OCI-LY3 (cell line): ENCODE results near the gene SARDH.

Source experiments
- EZH2phosphoT487 ChIP-seq: fragments of 200-600 bp; shearing (Covaris generic); IDR thresholded peaks from 2 replicates; pipeline ENCODE4 v1.6.1; 2018; ENCODE audit warnings: antibody characterized with exemption, mixed run types, low read depth
- TF ChIP-seq, protein P1 (sequence below): fragments of 200-600, 300-600 bp; sonication (generic); IDR thresholded peaks from 2 replicates; pipeline ENCODE4 v1.5.1; 2014; ENCODE audit warnings: antibody characterized with exemption, low read length, low read depth

DNA sequence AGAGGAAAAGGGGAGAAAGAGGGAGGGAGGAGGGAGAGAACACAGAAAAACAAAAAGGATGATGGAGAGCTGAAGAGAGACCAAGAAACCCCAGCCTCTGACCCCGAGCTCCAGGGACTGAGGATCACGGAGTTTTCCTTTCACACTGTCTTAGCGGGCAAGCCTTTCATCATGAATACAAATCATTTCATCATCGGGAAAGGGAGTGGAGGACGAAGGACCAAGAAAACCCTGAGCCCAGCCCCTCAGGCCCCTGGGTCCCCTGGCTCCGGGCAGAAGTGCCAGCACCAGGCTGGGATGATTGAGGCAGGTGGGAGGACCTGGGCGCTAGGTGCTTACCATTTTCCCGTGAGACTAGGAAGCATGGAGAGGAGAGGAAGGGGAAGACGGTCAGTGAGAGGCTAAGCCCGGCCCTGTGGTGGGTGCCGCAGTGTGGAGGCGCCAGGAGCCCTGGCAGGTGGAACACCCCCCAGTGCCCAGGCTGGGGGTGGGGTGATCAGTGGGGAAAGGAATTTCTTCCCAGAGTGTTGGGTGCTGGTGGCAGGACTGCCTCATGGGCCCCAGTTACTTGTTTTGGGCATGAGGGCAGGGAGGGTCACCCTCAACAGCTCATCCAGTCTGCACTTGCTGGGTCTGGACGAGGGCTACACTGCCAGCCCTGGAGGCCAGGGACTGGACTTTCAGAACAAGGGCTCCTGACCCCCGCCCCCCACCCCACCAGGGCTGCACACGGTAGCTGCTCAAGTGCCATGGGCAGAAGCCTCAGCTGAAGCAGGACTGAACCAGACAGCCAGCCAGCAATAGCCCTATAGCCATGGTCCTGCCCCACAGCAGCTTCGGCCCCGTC, 49.0 kb upstream of the SARDH start:
- no peak for TF ChIP-seq EZH2phosphoT487
- TF ChIP-seq, protein P1, sequence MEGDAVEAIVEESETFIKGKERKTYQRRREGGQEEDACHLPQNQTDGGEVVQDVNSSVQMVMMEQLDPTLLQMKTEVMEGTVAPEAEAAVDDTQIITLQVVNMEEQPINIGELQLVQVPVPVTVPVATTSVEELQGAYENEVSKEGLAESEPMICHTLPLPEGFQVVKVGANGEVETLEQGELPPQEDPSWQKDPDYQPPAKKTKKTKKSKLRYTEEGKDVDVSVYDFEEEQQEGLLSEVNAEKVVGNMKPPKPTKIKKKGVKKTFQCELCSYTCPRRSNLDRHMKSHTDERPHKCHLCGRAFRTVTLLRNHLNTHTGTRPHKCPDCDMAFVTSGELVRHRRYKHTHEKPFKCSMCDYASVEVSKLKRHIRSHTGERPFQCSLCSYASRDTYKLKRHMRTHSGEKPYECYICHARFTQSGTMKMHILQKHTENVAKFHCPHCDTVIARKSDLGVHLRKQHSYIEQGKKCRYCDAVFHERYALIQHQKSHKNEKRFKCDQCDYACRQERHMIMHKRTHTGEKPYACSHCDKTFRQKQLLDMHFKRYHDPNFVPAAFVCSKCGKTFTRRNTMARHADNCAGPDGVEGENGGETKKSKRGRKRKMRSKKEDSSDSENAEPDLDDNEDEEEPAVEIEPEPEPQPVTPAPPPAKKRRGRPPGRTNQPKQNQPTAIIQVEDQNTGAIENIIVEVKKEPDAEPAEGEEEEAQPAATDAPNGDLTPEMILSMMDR = no peak
